NOMO-1 treated with dmso at 0.1 percent for 144 hours (cell line): ENCODE results near the gene CD1C.
"Not testable (repeated sequence)": the region's sequence is repeated elsewhere in the genome, so short reads cannot be mapped to it uniquely, and the experiment has no call there.

Experiments
- DNase-seq: peaks from one replicate; lab custom pipeline; 2025; ENCODE audit not compliant: unreplicated experiment; lab: John Stamatoyannopoulos, UW

Gene CD1C

DNA sequence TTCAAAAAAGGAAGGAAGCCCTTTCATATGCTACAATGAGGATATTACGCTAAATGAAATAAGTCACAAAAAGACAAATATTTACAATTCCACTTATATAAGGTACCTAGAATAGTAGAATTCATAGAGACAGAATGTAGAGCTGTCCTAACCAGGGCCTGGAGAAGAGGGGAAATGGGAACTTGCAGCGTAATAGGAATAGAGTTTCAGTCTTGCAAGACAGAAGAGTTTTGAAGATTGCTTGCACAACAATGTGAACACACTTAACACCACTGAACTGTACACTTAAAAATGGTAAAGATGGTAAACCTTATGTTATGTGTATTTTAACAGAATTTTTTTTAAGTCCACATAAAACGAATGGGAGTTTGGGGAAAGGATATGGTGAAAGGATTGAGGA, 38.7 kb downstream of the CD1C start:
- DNase-seq, result no peak

DNA sequence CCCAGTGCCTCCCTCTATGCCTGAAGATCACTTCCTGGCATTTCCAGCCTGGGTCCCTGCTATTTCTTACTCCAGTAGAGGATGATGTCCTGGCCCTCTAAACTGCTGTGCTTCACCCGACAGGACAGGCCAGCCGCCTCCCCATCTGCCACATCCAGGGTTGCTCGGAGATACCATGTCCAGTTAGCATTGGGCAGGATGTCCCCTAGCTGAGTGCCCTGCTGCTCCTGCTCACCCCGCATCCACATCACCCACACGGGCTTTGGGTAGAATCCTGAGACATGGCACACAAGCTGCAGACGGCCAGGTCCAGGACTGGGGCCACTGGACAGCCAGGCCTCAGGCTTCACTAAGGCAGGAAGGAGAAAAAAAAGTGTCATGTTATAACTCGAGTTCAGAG, 39.6 kb downstream of the CD1C start:
- DNase-seq, result no peak

DNA sequence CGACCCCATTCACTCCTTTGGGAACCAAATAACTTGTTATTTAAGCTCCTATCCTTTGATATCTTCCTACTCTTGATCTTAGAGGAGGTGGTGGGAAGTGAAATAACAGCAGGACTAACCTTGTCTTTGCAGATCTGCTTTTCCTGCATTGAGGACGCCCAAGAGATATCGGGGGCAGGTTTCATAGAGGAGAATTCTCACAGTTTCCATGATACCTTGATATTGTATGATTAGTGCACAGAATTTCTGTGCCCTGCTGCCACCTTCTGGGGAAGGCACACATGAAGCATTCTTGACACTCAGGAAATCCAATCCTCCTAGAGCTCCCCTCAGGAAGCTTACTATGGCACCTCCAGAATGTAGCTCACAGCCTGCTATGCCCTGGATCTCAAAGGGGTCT, 40.0 kb downstream of the CD1C start:
- DNase-seq, result no peak

GRCh38 chr1:158330391-158331105, 40.8 kb downstream of the CD1C start:
- DNase-seq, result no peak

- no peak for DNase-seq
These were observed 41.3 kb downstream of the CD1C start for GRCh38 chr1:158331106-158331425.

- no peak for DNase-seq
These were observed 41.9 kb downstream of the CD1C start, which contains the start of gene CD1B for GRCh38 chr1:158331481-158332150. TSS of gene CD1B (minus strand) at chr1:158331531. CDS start at chr1:158331423, 108 bp downstream.

- DNase-seq, result peak; percentile 61
These were observed 43.9 kb downstream of the CD1C start for GRCh38 chr1:158333405-158334155.

- no peak for DNase-seq
These were observed 44.9 kb downstream of the CD1C start for GRCh38 chr1:158334526-158335212.

GRCh38 chr1:158335213-158335532, 45.5 kb downstream of the CD1C start:
- DNase-seq, result no peak

- not testable (repeated sequence) for DNase-seq
These were observed 46.7 kb downstream of the CD1C start for GRCh38 chr1:158336413-158336812.
